Lung microvascular endothelial cell (primary cell): ENCODE data around the gene TRAF1. TPM values are rescaled to one million over a fixed set of nuclear protein-coding genes. Genes with fewer than 3 reads are reported as not detected.

Experiments
- DNase-seq, 2 donors: peaks; one replicate each; pipeline versions ENCODE4 v3.0.0 to v3.0.0-alpha.2; 2010; ENCODE audit warnings: low read depth in 2 of 2
- total RNA-seq: library from RNA; depleted of rRNA; stranded (reverse); fragments of >200 nt; gene quantifications from 2 replicates; pipeline ENCODE4 v1.2.1, GENCODE V29; 2014

Gene TRAF1
- total RNA-seq, 1 donor from 2014 or later: 0.60 TPM

- DNase-seq: no peak
These were observed 16.0 kb downstream of the TRAF1 start for GRCh38 chr9:120910643-120911042.

- DNase-seq: peak in 1 of 2 donors; percentile 69
These were observed 16.7 kb downstream of the TRAF1 start for GRCh38 chr9:120909904-120910303.

- DNase-seq: no peak
These were observed 21.1 kb downstream of the TRAF1 start for GRCh38 chr9:120905315-120906164.

GRCh38 chr9:120904978-120905301, 21.7 kb downstream of the TRAF1 start:
- no peak for DNase-seq

GRCh38 chr9:120904061-120904977, 22.3 kb downstream of the TRAF1 start:
- DNase-seq: no peak

- no peak for DNase-seq
These were observed 23.7 kb downstream of the TRAF1 start for GRCh38 chr9:120902569-120903535.

- DNase-seq: no peak
These were observed 24.6 kb downstream of the TRAF1 start for GRCh38 chr9:120901755-120902568.

- no peak for DNase-seq
These were observed 25.8 kb downstream of the TRAF1 start for GRCh38 chr9:120900824-120901223.

- DNase-seq: no peak
These were observed 27.0 kb downstream of the TRAF1 start for GRCh38 chr9:120899490-120900068.

- no peak for DNase-seq
These were observed 28.2 kb downstream of the TRAF1 start for GRCh38 chr9:120898396-120898795.

GRCh38 chr9:120895951-120896350, 30.6 kb downstream of the TRAF1 start:
- no peak for DNase-seq

- peak; percentile 18 to 55 for DNase-seq
These were observed 32.1 kb downstream of the TRAF1 start for GRCh38 chr9:120894321-120895148.

- DNase-seq: no peak
These were observed 32.8 kb downstream of the TRAF1 start for GRCh38 chr9:120893611-120894307.

GRCh38 chr9:120892748-120893610, 33.6 kb downstream of the TRAF1 start:
- peak; percentile 95 to 97 for DNase-seq

- no peak for DNase-seq
These were observed 34.5 kb downstream of the TRAF1 start for GRCh38 chr9:120891884-120892747.

GRCh38 chr9:120891245-120891883, 35.2 kb downstream of the TRAF1 start:
- peak in 1 of 2 donors; percentile 19 for DNase-seq
